H1 (cell line): ENCODE data around the gene ESRRB. TPM values are rescaled to one million over a fixed set of nuclear protein-coding genes. Genes with fewer than 3 reads are reported as not detected.

Experiments used
- CREB1 ChIP-seq: IDR thresholded peaks from 2 replicates; pipeline ENCODE4 v1.6.1; 2012; ENCODE audit warnings: inconsistent platforms
- E2F6 ChIP-seq: IDR thresholded peaks from 2 replicates; pipeline ENCODE4 v1.6.1; 2012; ENCODE audit warnings: inconsistent platforms
- NRF1 ChIP-seq: IDR thresholded peaks from 2 replicates; pipeline ENCODE4 v1.6.1; 2011; ENCODE audit warnings: mild to moderate bottlenecking, low read depth, low read length, improper control_type of control experiment
- SUZ12 ChIP-seq: fragments of 200-600 bp; sonication (generic); IDR thresholded peaks from 2 replicates; pipeline ENCODE4 v1.6.1; 2012; ENCODE audit warnings: mild to moderate bottlenecking, inconsistent platforms, low read length, moderate library complexity, mixed read lengths
- polyA plus RNA-seq, 7 experiments: library from polyadenylated mRNA; depleted of rRNA in 3 of 7; stranded (reverse) in 5 of 7; unstranded in 2 of 7; fragments of >200 nt in 5 of 7; fragments of 200-250 nt in 2 of 7; gene quantifications; 1 replicate in 5 of 7; 2 replicates in 1 of 7; 4 replicates in 1 of 7; pipeline versions ENCODE4 v1.2.1 to v1.2.3, GENCODE V29; 2011 to 2013; ENCODE audit warnings: missing spikeins in 2 of 7, mixed read lengths in 2 of 7
- total RNA-seq: library from RNA; stranded (reverse); fragmentation: NEBNext Ultra II Directional; extraction: Animal tissue kit (Norgen Biotek cat#: 25700); gene quantifications from 2 replicates; pipeline ENCODE4 v1.2.1, GENCODE V29; 2021

ESRRB gene
- total and polyA plus RNA-seq, 2 of the 8 experiments (the other 6 are each of a cell fraction or from before 2014, with no cell fraction given): 0.29 to 0.45 TPM

DNA sequence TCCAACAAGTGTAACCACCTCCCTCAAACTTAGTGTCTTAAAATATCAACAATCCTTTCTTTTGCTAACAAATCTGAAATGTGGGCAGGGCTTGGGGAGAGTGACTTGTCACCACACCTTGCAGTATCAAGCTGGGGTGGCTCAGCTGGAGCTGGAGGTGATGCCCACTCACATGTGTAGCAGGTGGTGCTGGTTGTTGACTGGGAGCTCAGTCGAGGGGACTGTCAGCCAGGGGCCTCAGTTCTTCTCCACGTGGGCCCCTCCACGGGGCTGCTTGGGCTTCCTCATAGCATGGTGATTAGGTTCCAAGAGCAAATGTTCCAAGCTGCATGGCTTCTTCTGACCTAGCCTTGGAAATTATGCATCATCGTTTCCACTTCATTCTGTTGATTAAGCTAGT lies 32.6 kb upstream of the ESRRB start (continued):
- TF ChIP-seq E2F6 (no peak), NRF1 (no peak), CREB1 (no peak), SUZ12 (no peak)
